ENCODE data around the gene MAPKAP1.
"Not testable (repeated sequence)": the region's sequence is repeated elsewhere in the genome, so short reads cannot be mapped to it uniquely, and the experiment has no call there.

The MAPKAP1 gene

GRCh38 chr9:125586172-125586511 lies 120.9 kb downstream of the MAPKAP1 start:
- H3K9me3 ChIP-seq (ENCODE audit: control insufficient read depth in 2 of 2, low read length in 2 of 2): no peaks in the 10 kb centered on the region
- H3K27me3 ChIP-seq (ENCODE audit: control insufficient read depth in 1 of 2, insufficient read depth in 2 of 2, low read length in 2 of 2): no peaks in the 10 kb centered on the region
- H3K9ac ChIP-seq (ENCODE audit: low read length in 2 of 2): no peak overlapping the region
- H3K36me3 ChIP-seq (ENCODE audit: control insufficient read depth in 2 of 2, insufficient read depth in 2 of 2, low read length in 2 of 2): peaks cover 0 to 4% of the 10 kb centered on the region in 2 donors
- H3K27ac ChIP-seq (ENCODE audit: low read length): no peak overlapping the region
- no peaks in the 10 kb centered on the region for H3K4me1 ChIP-seq (ENCODE audit: control insufficient read depth, insufficient read depth, low read length)
- no peak overlapping the region for H3K4me3 ChIP-seq (ENCODE audit: low read length in 2 of 2)

DNA sequence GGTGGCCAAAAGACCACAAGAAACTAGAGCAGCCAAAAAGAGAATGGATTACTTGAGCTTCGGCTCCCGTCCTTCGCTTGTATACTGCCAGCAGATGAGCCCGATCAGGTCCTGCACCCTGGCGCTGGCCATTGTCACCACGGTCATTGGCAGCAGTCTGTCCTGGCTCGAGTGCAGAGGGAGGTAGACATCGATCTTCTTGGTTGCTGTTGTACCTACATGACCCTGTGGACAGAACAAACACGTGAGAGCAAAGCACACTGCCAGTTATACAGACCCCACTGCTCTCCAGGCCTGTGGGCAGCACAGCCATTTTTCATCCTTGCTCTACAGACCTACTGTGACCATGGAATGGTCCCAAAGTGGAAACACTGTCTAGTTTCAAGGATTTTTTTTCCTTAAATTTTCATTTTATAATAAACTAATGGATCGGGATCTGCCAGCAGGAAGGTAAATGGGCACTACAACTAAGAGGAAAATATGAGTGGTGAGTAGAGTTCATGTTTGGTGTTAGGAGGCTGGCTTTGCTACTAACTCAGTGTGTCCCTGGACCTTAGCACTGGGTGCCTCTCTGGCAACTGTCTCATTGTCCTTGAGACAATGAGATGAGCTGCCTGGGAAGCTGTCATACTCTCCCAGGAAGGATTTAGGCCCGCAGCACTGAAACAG lies 121.4 kb downstream of the MAPKAP1 start:
- H3K27me3 ChIP-seq (ENCODE audit: control insufficient read depth in 1 of 2, insufficient read depth in 2 of 2, low read length in 2 of 2): no peaks in the 10 kb centered on the region
- H3K4me3 ChIP-seq (ENCODE audit: low read length in 2 of 2): no peak overlapping the region
- no peak overlapping the region for H3K27ac ChIP-seq (ENCODE audit: low read length)
- H3K4me1 ChIP-seq (ENCODE audit: control insufficient read depth, insufficient read depth, low read length): no peaks in the 10 kb centered on the region
- H3K36me3 ChIP-seq (ENCODE audit: control insufficient read depth in 2 of 2, insufficient read depth in 2 of 2, low read length in 2 of 2): peaks cover 0 to 4% of the 10 kb centered on the region in 2 donors
- H3K9me3 ChIP-seq (ENCODE audit: control insufficient read depth in 2 of 2, low read length in 2 of 2): no peaks in the 10 kb centered on the region
- H3K9ac ChIP-seq (ENCODE audit: low read length in 2 of 2): no peak overlapping the region

DNA sequence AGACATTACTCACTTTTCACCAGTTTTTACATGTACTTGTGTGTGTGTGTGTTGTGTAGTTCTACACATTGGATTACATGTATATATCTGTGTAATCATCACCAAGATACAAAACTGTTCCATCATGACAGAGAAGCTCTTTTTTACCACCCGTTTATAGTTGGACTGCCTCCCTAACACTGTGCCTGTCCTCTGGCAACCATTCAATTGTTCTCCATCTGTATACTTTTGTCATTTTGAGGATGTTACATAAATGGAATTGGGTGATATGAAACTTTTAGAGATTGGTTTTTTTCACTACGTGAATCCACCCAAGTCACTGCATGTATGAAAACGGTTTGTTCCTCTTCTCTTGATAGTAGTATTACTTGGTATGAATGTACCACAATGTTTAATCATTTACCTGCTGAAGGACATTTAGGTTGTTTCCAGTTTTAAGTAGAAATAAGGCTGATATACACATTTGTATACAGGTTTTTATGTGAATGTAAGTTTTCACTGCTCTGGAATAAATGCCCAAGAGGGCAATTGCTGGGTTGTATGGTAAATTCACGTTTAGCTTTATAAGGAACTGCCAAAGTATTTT lies 126.2 kb downstream of the MAPKAP1 start:
- H3K9me3 ChIP-seq (ENCODE audit: control insufficient read depth in 2 of 2, low read length in 2 of 2): no peaks in the 10 kb centered on the region
- no peak overlapping the region for H3K4me3 ChIP-seq (ENCODE audit: low read length in 2 of 2)
- no peaks in the 10 kb centered on the region for H3K4me1 ChIP-seq (ENCODE audit: control insufficient read depth, insufficient read depth, low read length)
- peaks cover 0 to 4% of the 10 kb centered on the region in 2 donors for H3K36me3 ChIP-seq (ENCODE audit: control insufficient read depth in 2 of 2, insufficient read depth in 2 of 2, low read length in 2 of 2)
- H3K9ac ChIP-seq (ENCODE audit: low read length in 2 of 2): no peak overlapping the region
- no peak overlapping the region for H3K27ac ChIP-seq (ENCODE audit: low read length)
- H3K27me3 ChIP-seq (ENCODE audit: control insufficient read depth in 1 of 2, insufficient read depth in 2 of 2, low read length in 2 of 2): no peaks in the 10 kb centered on the region

- H3K9ac ChIP-seq (ENCODE audit: low read length in 2 of 2): no peak overlapping the region
- H3K27ac ChIP-seq (ENCODE audit: low read length): no peak overlapping the region
- H3K4me1 ChIP-seq (ENCODE audit: control insufficient read depth, insufficient read depth, low read length): no peaks in the 10 kb centered on the region
- no peaks in the 10 kb centered on the region for H3K9me3 ChIP-seq (ENCODE audit: control insufficient read depth in 2 of 2, low read length in 2 of 2)
- H3K27me3 ChIP-seq (ENCODE audit: control insufficient read depth in 1 of 2, insufficient read depth in 2 of 2, low read length in 2 of 2): no peaks in the 10 kb centered on the region
- H3K4me3 ChIP-seq (ENCODE audit: low read length in 2 of 2): no peak overlapping the region
- peaks cover 0 to 4% of the 10 kb centered on the region in 2 donors for H3K36me3 ChIP-seq (ENCODE audit: control insufficient read depth in 2 of 2, insufficient read depth in 2 of 2, low read length in 2 of 2)
Observed at GRCh38 chr9:125579030-125579932, 127.7 kb downstream of the MAPKAP1 start.

- Histone ChIP-seq H3K4me1 (ENCODE audit: control insufficient read depth, insufficient read depth, low read length) (no peaks in the 10 kb centered on the region), H3K9me3 (ENCODE audit: control insufficient read depth in 2 of 2, low read length in 2 of 2) (no peaks in the 10 kb centered on the region), H3K9ac (ENCODE audit: low read length in 2 of 2) (no peak overlapping the region), H3K4me3 (ENCODE audit: low read length in 2 of 2) (no peak overlapping the region), H3K36me3 (ENCODE audit: control insufficient read depth in 2 of 2, insufficient read depth in 2 of 2, low read length in 2 of 2) (no peaks in the 10 kb centered on the region), H3K27me3 (ENCODE audit: control insufficient read depth in 1 of 2, insufficient read depth in 2 of 2, low read length in 2 of 2) (no peaks in the 10 kb centered on the region), H3K27ac (ENCODE audit: low read length) (no peak overlapping the region)
Observed at GRCh38 chr9:125574126-125574877, 132.7 kb downstream of the MAPKAP1 start.

DNA sequence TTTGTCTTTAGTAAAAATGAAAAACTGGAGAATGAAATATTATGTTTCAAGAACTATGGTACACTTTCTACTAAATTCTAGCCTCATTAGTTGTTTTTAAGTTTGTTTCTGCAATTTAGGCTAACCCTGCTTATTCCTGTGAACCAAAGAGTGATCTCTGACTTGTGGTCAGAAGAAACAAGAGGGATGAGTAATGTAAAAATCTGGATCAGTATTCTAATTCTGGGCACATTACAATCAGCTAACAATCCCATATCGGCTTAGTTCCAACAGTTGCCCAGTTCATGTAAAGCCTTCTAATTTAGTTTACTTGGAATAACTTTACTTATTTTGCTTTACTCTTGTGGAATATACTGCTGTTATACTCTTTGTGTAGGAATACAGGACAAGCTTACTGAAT lies 134.5 kb downstream of the MAPKAP1 start:
- not testable (repeated sequence) for H3K9me3 ChIP-seq (ENCODE audit: control insufficient read depth in 2 of 2, low read length in 2 of 2); H3K27me3 ChIP-seq (ENCODE audit: control insufficient read depth in 1 of 2, insufficient read depth in 2 of 2, low read length in 2 of 2); H3K36me3 ChIP-seq (ENCODE audit: control insufficient read depth in 2 of 2, insufficient read depth in 2 of 2, low read length in 2 of 2); H3K27ac ChIP-seq (ENCODE audit: low read length); H3K9ac ChIP-seq (ENCODE audit: low read length in 2 of 2); H3K4me3 ChIP-seq (ENCODE audit: low read length in 2 of 2)
- peaks cover 17% of the 10 kb centered on the region for H3K4me1 ChIP-seq (ENCODE audit: control insufficient read depth, insufficient read depth, low read length)

DNA sequence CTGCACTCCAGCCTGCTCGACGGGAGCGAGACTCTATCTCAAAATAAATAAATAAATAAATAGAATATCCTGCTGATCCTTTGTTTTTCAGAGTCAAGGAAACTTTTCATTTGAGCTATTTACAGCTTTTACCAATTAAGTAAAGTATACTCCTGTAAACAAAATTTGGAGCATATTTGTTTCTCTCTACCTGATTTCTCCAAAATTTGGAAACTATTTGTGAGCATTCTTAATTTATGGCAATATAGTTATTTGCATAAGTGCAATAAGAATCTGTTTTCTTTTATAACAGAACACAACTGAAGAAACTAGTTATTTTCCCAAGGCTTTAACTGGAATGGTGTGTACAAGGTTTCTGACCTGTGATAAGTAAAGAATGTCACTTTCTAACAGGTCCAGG lies 135.2 kb downstream of the MAPKAP1 start:
- H3K36me3 ChIP-seq (ENCODE audit: control insufficient read depth in 2 of 2, insufficient read depth in 2 of 2, low read length in 2 of 2); H3K27me3 ChIP-seq (ENCODE audit: control insufficient read depth in 1 of 2, insufficient read depth in 2 of 2, low read length in 2 of 2); H3K27ac ChIP-seq (ENCODE audit: low read length); H3K4me3 ChIP-seq (ENCODE audit: low read length in 2 of 2); H3K9me3 ChIP-seq (ENCODE audit: control insufficient read depth in 2 of 2, low read length in 2 of 2); H3K9ac ChIP-seq (ENCODE audit: low read length in 2 of 2): not testable (repeated sequence)
- H3K4me1 ChIP-seq (ENCODE audit: control insufficient read depth, insufficient read depth, low read length): peaks cover 22% of the 10 kb centered on the region

- Histone ChIP-seq H3K4me3 (ENCODE audit: low read length in 2 of 2) (no peak overlapping the region), H3K9me3 (ENCODE audit: control insufficient read depth in 2 of 2, low read length in 2 of 2) (no peaks in the 10 kb centered on the region), H3K36me3 (ENCODE audit: control insufficient read depth in 2 of 2, insufficient read depth in 2 of 2, low read length in 2 of 2) (no peaks in the 10 kb centered on the region), H3K27me3 (ENCODE audit: control insufficient read depth in 1 of 2, insufficient read depth in 2 of 2, low read length in 2 of 2) (no peaks in the 10 kb centered on the region), H3K27ac (ENCODE audit: low read length) (no peak overlapping the region), H3K4me1 (ENCODE audit: control insufficient read depth, insufficient read depth, low read length) (peaks cover 24% of the 10 kb centered on the region), H3K9ac (ENCODE audit: low read length in 2 of 2) (no peak overlapping the region)
Observed at GRCh38 chr9:125570246-125570645, 136.8 kb downstream of the MAPKAP1 start.

- Histone ChIP-seq H3K4me3 (ENCODE audit: low read length in 2 of 2) (no peak overlapping the region), H3K27me3 (ENCODE audit: control insufficient read depth in 1 of 2, insufficient read depth in 2 of 2, low read length in 2 of 2) (no peaks in the 10 kb centered on the region), H3K27ac (ENCODE audit: low read length) (no peak overlapping the region), H3K36me3 (ENCODE audit: control insufficient read depth in 2 of 2, insufficient read depth in 2 of 2, low read length in 2 of 2) (no peaks in the 10 kb centered on the region), H3K9ac (ENCODE audit: low read length in 2 of 2) (no peak overlapping the region), H3K4me1 (ENCODE audit: control insufficient read depth, insufficient read depth, low read length) (peaks cover 24% of the 10 kb centered on the region), H3K9me3 (ENCODE audit: control insufficient read depth in 2 of 2, low read length in 2 of 2) (no peaks in the 10 kb centered on the region)
Observed at GRCh38 chr9:125568621-125569020, 138.4 kb downstream of the MAPKAP1 start.

DNA sequence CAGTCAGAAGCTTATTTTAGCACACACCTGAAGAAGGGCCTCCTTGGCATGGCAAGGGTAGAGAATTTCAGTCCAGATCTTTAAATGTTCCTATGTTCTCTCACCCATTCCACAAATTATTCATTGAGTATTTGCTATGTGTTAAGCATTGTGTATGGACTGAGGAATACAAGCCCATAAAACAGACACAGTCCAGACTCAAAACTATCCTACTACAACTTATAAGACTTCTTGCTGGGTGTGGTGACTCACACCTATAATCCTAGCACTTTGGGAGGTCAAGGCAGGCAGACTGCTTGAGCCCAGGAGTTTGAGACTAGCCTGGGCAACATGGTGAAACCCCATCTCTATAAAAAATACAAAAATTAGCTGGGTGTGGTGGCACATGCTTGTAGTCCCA lies 141.0 kb downstream of the MAPKAP1 start:
- H3K36me3 ChIP-seq (ENCODE audit: control insufficient read depth in 2 of 2, insufficient read depth in 2 of 2, low read length in 2 of 2); H3K4me3 ChIP-seq (ENCODE audit: low read length in 2 of 2); H3K27me3 ChIP-seq (ENCODE audit: control insufficient read depth in 1 of 2, insufficient read depth in 2 of 2, low read length in 2 of 2); H3K9me3 ChIP-seq (ENCODE audit: control insufficient read depth in 2 of 2, low read length in 2 of 2); H3K27ac ChIP-seq (ENCODE audit: low read length); H3K9ac ChIP-seq (ENCODE audit: low read length in 2 of 2): not testable (repeated sequence)
- peaks cover 24% of the 10 kb centered on the region for H3K4me1 ChIP-seq (ENCODE audit: control insufficient read depth, insufficient read depth, low read length)
